Large intestine (tissue), 12 donors: Measurements from ENCODE around the gene METTL18. TPM values are rescaled to one million over a fixed set of nuclear protein-coding genes. Genes with fewer than 3 reads are reported as not detected.

Experiments
- DNase-seq, 2 donors: peaks; one replicate each; pipeline versions ENCODE4 v3.0.0 to v3.0.0-alpha.2; 2013
- H3K27ac ChIP-seq: one replicate; pipeline ENCODE4 v1.5.1; 2013; ENCODE audit warnings: low read length
- H3K27me3 ChIP-seq: 2 replicates; pipeline ENCODE4 v1.6.1; 2013; ENCODE audit warnings: low read length; ENCODE audit not compliant: control insufficient read depth, insufficient read depth
- H3K36me3 ChIP-seq: 2 replicates; pipeline ENCODE4 v1.6.1; 2013; ENCODE audit warnings: low read length; ENCODE audit not compliant: control insufficient read depth, insufficient read depth
- H3K4me1 ChIP-seq: one replicate; pipeline ENCODE4 v1.6.1; 2013; ENCODE audit warnings: low read length; ENCODE audit not compliant: control insufficient read depth, insufficient read depth
- H3K4me3 ChIP-seq: one replicate; pipeline ENCODE4 v1.5.1; 2013; ENCODE audit warnings: low read length
- H3K9me3 ChIP-seq: one replicate; pipeline ENCODE4 v1.6.1; 2013; ENCODE audit warnings: mild to moderate bottlenecking, low read depth, low read length, moderate library complexity; ENCODE audit not compliant: control insufficient read depth
- WGBS: methylation state at CpG from one replicate; pipeline ENCODE4 v1.1.5; 2013; ENCODE audit warnings: low lambda C conversion rate; ENCODE audit not compliant: insufficient coverage; 5-methylcytosine and 5-hydroxymethylcytosine counted together
- long read RNA-seq, 11 donors: transcript quantifications; one replicate each; lab custom pipeline, GENCODE V29; 2026
- polyA plus RNA-seq: library from polyadenylated mRNA; unstranded; fragments of 120-200 nt; gene quantifications from one replicate; pipeline ENCODE4 v1.2.1, GENCODE V29; 2013

The METTL18 gene
- polyA plus RNA-seq = 11.2 TPM
- long read RNA-seq, donor 1 = 0 reads
- long read RNA-seq, donor 2, transcript METTL18-202 (2 exons, 1,521 nt) = major isoform, 8 of 8 reads
- long read RNA-seq, donor 2, partial matches to known transcripts = 0 of 8 reads
- long read RNA-seq, donor 2, other reads (novel, unspliced or antisense) = 0 of 8 reads
- long read RNA-seq, donor 3 = 0 reads
- long read RNA-seq, donor 4 = 0 reads
- long read RNA-seq, donor 5, partial matches to known transcripts = 0 of 2 reads
- long read RNA-seq, donor 5, other reads (novel, unspliced or antisense) = 0 of 2 reads
- long read RNA-seq, donor 6, transcript METTL18-202 (2 exons, 1,521 nt) = major isoform, 7 of 9 reads
- long read RNA-seq, donor 6, partial matches to known transcripts = 0 of 9 reads
- long read RNA-seq, donor 6, other reads (novel, unspliced or antisense) = 0 of 9 reads
- long read RNA-seq, donor 7, transcript METTL18-202 (2 exons, 1,521 nt) = major isoform, 6 of 6 reads
- long read RNA-seq, donor 7, partial matches to known transcripts = 0 of 6 reads
- long read RNA-seq, donor 7, other reads (novel, unspliced or antisense) = 0 of 6 reads
- long read RNA-seq, donor 8, partial matches to known transcripts = 0 of 6 reads
- long read RNA-seq, donor 8, other reads (novel, unspliced or antisense) = 0 of 6 reads
- long read RNA-seq, donor 9, transcript METTL18-202 (2 exons, 1,521 nt) = major isoform, 8 of 9 reads
- long read RNA-seq, donor 9, partial matches to known transcripts = 0 of 9 reads
- long read RNA-seq, donor 9, other reads (novel, unspliced or antisense) = 0 of 9 reads
- long read RNA-seq, donor 10, transcript METTL18-202 (2 exons, 1,521 nt) = major isoform, 6 of 6 reads
- long read RNA-seq, donor 10, partial matches to known transcripts = 0 of 6 reads
- long read RNA-seq, donor 10, other reads (novel, unspliced or antisense) = 0 of 6 reads
- long read RNA-seq, donor 11, transcript METTL18-202 (2 exons, 1,521 nt) = major isoform, 10 of 10 reads
- long read RNA-seq, donor 11, partial matches to known transcripts = 0 of 10 reads
- long read RNA-seq, donor 11, other reads (novel, unspliced or antisense) = 0 of 10 reads

DNA sequence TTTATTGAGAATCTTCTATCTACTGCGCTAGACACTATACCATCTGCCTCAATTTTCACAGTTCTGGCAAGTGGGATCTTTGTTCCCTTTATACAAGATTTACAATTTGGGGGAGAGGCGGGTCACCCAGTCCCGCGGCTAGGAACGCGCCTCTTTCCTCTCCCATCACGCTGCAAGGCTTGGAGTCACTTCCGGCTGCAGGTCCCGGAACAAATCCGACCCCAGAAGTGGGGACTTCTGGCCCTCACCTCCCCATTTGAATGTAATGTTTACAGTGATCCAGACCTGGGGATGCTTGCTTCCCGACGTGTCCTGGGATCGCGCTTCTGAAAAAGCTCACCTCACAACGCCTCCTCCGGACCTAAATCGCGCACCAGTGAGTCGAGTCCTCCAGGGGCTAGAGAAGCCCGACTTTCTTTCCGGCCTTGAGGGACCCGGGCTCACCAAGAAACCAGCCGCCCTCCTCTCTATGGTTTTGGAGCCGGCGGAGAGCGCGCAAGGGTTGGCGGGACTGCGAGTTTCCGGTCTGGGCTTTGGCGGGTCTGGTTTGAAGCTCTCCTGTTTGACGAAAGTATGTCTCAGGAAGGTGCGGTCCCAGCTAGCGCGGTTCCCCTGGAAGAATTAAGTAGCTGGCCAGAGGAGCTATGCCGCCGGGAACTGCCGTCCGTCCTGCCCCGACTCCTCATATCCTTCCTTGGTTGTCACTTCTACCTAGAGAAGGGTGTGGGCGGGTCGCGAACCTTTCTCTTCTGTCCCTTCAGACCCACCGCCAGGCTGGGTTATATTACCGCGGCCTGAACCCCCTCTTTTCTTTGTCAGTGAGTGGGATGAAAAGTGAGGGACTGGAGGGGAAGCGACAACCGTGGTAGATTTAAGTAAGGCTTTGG, at the start of gene METTL18:
Gene METTL18, minus strand, starts transcription at position 378 of the 887 bp plus-strand sequence. CDS start 1,212 bp downstream, outside the sequence.
- Histone ChIP-seq H3K27ac (peak within 1 kb of the TSS; percentile 68), H3K36me3 (no peaks in the 10 kb centered on the region), H3K4me1 (peaks cover 3% of the 10 kb centered on the region), H3K4me3 (peak within 1 kb of the TSS; percentile 68), H3K27me3 (no peaks in the 10 kb centered on the region), H3K9me3 (no peaks in the 10 kb centered on the region)
- WGBS = 0% methylated on average over 2 of the region's 48 CpGs
- DNase-seq = peak; percentile 91 to 97

DNA sequence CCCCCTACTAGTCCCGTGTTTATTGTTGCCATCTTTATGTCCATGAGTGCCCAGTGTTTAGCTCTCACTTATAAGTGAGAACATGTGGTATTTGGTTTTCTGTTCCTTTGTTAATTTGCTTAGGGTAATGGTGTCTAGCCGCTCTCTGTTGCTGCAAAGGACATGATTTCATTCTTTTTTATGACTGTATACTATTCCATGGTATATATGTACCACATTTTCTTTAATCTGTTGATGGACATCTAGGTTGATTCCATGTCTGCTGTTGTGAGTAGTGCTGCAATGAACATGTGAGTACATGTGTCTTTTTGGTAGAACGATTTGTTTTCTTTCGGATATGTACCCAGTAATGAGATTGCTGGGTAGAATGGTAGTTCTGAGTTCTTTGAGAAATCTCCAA, 44.2 kb upstream of the METTL18 start:
- Histone ChIP-seq H3K4me1 (no peaks in the 10 kb centered on the region), H3K4me3 (no peak overlapping the region), H3K27ac (no peak overlapping the region), H3K9me3 (no peaks in the 10 kb centered on the region), H3K27me3 (no peaks in the 10 kb centered on the region), H3K36me3 (peaks cover 6% of the 10 kb centered on the region)
- 100% methylated on average over 4 of the region's 4 CpGs for whole genome bisulfite sequencing
- no peak for DNase-seq

DNA sequence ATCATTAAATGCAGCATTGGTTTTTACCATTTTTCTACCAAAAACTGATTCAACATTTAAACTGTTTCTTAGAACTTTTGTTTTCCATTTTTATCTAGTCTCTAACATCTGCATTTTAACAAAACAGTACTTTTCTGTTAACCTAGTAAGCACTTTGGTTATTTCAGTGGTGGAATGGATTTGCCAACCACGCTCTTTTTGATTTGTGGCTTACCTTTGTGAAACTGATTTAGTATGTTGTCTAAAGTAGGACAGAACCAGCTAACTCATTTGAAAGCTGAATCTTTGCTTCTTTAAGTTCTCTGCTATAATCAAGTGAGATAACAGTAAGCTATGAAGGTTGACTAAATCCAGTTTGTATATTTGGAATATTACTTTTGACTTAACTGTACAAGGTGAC, 41.5 kb upstream of the METTL18 start:
- no peak overlapping the region for H3K4me3 ChIP-seq
- 100% methylated on average over 1 of the region's 1 CpG for WGBS
- no peak for DNase-seq
- H3K9me3 ChIP-seq = no peaks in the 10 kb centered on the region
- no peaks in the 10 kb centered on the region for H3K4me1 ChIP-seq
- H3K27me3 ChIP-seq = no peaks in the 10 kb centered on the region
- H3K27ac ChIP-seq = no peak overlapping the region
- H3K36me3 ChIP-seq = peaks cover 8% of the 10 kb centered on the region

DNA sequence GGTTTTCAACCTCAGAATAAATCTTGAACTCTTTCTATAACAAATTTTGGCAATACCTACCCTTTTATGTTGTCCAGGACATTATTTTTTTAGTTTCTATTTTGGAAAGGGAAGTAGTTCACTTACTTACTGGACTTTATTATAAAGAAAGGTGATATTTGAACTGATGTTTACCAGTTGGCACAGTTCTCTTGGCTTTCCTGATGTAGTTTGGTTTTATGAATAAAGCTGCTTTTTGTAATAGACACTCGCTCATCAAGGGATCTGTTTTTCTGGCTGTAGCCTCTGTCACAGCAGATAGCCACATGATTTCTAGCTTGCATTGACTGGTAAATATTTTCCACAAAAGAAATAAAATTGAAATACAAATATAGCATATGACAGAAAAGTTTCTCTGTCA, 40.9 kb upstream of the METTL18 start:
- no CpG with 5 or more reads among the region's 1 CpG for WGBS

DNA sequence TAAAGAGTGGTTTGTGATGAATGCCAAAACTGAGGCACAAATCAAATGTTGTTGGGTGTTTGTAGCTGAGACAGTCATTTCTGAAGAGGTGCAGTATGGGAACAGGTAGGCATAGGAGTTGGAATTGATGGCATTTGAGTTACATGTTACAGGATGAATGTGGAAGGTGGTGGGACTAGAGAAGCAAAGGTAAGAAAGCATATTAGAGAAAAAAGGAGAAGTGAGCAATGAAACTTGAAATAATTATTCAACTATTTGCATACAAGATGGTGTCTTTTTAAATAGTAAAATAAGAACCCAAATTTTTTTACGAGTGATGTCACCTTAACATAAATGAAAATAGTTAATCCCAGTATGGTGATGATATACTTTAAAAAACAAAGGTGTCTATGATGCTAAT, 40.2 kb upstream of the METTL18 start:
- Histone ChIP-seq H3K27ac (no peak overlapping the region), H3K4me1 (no peaks in the 10 kb centered on the region), H3K27me3 (no peaks in the 10 kb centered on the region), H3K36me3 (peaks cover 11% of the 10 kb centered on the region), H3K9me3 (no peaks in the 10 kb centered on the region), H3K4me3 (no peak overlapping the region)
- no peak for DNase-seq
- WGBS = 100% methylated on average over 1 of the region's 1 CpG

More for the DNA sequence above, 40.9 kb upstream of the METTL18 start:
- no peak overlapping the region for H3K27ac ChIP-seq
- H3K9me3 ChIP-seq = no peaks in the 10 kb centered on the region
- no peak for DNase-seq
- no peak overlapping the region for H3K4me3 ChIP-seq
- no peaks in the 10 kb centered on the region for H3K4me1 ChIP-seq
- peaks cover 9% of the 10 kb centered on the region for H3K36me3 ChIP-seq
- no peaks in the 10 kb centered on the region for H3K27me3 ChIP-seq

DNA sequence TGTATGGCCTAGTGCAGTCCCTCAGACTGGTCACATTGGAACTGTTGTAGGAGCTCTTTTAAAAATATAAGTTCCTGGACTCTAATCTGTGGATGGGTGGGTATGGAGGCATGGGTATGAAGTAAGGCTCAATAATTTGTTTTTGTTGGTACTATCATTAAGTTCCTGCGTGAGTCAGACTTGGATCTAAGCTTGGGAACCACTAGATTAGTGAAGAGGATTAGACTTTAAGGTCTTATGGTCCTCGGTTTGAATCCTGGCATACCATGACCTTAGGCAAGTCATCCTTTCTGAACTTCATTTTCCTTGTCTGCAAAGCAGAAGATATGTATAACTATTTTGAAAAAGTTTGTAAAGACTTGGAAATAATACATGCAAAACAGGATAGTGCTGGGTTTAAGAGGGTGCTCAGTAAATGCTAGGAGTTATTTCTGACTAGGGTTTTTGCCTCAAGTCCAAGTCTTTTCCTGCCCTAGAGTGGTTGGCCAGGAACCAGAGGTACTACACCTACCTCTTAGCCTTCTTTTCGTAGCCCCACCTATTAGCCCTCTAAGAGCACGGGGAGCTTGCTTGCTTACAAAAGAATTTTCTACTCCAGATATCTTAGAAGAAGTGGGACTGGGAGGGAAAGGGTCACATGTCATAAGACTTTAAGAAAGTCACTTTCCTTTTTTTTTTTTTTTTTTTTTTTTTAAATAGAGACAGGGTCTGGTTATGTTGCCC, 38.6 kb upstream of the METTL18 start:
- H3K36me3 ChIP-seq = peaks cover 10% of the 10 kb centered on the region

DNA sequence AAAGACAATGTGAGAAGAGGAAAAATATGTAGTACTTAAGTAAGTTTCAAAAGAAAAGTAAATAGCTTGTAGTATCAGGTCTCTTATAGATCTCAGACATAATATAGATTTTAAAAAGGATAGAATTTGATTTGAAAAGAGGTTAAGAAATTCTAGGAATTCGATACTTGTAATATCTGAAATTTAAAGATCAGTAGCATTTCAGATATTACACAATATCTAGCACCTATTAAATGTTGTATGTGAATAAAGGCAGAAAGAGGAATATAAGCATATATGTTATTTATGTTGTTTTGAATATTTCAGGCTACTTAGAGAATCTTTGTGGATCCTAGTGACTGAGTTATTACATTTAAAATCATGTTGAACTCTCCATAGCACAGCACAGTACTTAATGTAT, 35.0 kb upstream of the METTL18 start:
- H3K27me3 ChIP-seq = no peaks in the 10 kb centered on the region
- WGBS = 100% methylated on average over 1 of the region's 1 CpG
- DNase-seq = no peak
- H3K27ac ChIP-seq = no peak overlapping the region
- no peaks in the 10 kb centered on the region for H3K9me3 ChIP-seq
- peaks cover 17% of the 10 kb centered on the region for H3K36me3 ChIP-seq
- H3K4me3 ChIP-seq = no peak overlapping the region
- H3K4me1 ChIP-seq = no peaks in the 10 kb centered on the region

More for the DNA sequence above, 38.6 kb upstream of the METTL18 start:
- no peaks in the 10 kb centered on the region for H3K4me1 ChIP-seq
- no peak overlapping the region for H3K4me3 ChIP-seq
- no peaks in the 10 kb centered on the region for H3K27me3 ChIP-seq
- no peak overlapping the region for H3K27ac ChIP-seq
- 100% methylated on average over 1 of the region's 4 CpGs for WGBS
- DNase-seq = no peak
- H3K9me3 ChIP-seq = no peaks in the 10 kb centered on the region

DNA sequence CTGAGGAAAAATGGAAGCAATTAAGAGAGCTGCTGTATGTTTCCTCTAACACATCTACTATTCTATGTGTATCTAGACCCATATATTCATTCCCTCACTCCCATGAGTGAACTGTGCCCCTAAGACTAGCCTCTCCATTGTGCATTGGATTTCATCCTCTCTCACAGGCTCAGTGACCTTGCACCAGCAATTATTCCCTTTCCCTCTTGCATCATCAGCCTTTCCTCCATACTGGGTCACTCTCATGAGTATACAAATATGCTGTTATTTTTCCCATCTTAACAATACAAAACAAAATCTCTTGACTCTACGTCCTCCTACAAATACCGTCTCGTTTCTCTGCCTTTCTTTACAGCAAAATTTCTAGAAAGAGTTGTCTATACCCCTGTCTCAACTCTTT, 29.4 kb upstream of the METTL18 start:
- Histone ChIP-seq H3K9me3 (no peaks in the 10 kb centered on the region), H3K4me3 (no peak overlapping the region), H3K36me3 (peaks cover 14% of the 10 kb centered on the region), H3K27ac (no peak overlapping the region), H3K27me3 (no peaks in the 10 kb centered on the region), H3K4me1 (no peaks in the 10 kb centered on the region)
- no peak for DNase-seq
- WGBS = 100% methylated on average over 3 of the region's 3 CpGs

DNA sequence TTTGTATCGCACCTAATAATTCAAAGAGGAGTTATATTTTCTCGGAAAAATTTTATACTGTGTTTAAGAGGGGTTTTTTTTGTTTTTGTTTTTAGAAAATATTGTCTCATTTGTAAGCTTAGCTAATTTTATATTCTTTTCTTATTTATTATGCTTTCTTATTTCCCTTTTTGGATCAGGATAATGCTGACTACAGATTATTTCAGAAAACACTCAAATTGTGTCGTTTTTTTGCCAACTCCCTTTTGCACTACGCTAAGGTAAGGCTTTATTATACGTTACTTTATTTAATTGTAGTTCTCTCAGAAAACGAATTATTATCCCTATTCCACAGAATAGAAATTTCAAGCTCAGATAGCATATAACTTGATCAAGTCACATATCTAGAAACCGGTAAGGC, 26.8 kb upstream of the METTL18 start:
- Histone ChIP-seq H3K36me3 (peaks cover 6% of the 10 kb centered on the region), H3K9me3 (no peaks in the 10 kb centered on the region), H3K4me3 (no peak overlapping the region), H3K27ac (no peak overlapping the region), H3K27me3 (no peaks in the 10 kb centered on the region), H3K4me1 (no peaks in the 10 kb centered on the region)
- 100% methylated on average over 5 of the region's 7 CpGs for WGBS
- DNase-seq = no peak
